ENCODE results near the gene APCDD1L. TPM values are rescaled to one million over a fixed set of nuclear protein-coding genes. Genes with fewer than 3 reads are reported as not detected.

Gene APCDD1L
- polyA plus RNA-seq, 1 of the 3 experiments (the other 2 are of a cell fraction): 0.99 TPM

- DNase-seq: peak; percentile 48
- H2AFZ ChIP-seq (ENCODE audit: low read depth): no peak overlapping the region
- H3K9me2 ChIP-seq: no peaks in the 10 kb centered on the region
- no peaks in the 10 kb centered on the region for H3K27me3 ChIP-seq (ENCODE audit: insufficient read depth)
- no peaks in the 10 kb centered on the region for H3F3A ChIP-seq (replicated peaks; ENCODE audit: insufficient read depth)
- H3K79me2 ChIP-seq (ENCODE audit: insufficient read depth): no peaks in the 10 kb centered on the region
- H4K20me1 ChIP-seq (ENCODE audit: insufficient read depth): no peaks in the 10 kb centered on the region
- H3K9ac ChIP-seq: no peak overlapping the region
- H3K27ac ChIP-seq (ENCODE audit: low read depth in 2 of 2, low read length in 1 of 2): no peak overlapping the region
- 82% methylated on average over 13 of the region's 17 CpGs for WGBS (ENCODE audit: low lambda C conversion rate)
- peaks cover 0 to 26% of the 10 kb centered on the region in 2 experiments; a peak in 2 of 4 replicates for H3K4me1 ChIP-seq (ENCODE audit: control insufficient read depth in 1 of 2, insufficient read depth in 2 of 2, low read depth in 1 of 2, low read length in 1 of 2)
- H3K36me3 ChIP-seq (replicated peaks in 1 of 2; ENCODE audit: control insufficient read depth in 1 of 2, insufficient read depth in 2 of 2, low read length in 1 of 2): no peaks in the 10 kb centered on the region
- no peak overlapping the region for H3K4me2 ChIP-seq
- ChIA-PET CTCF (no interaction called here), POLR2A (no interaction called here)
- H3K4me3 ChIP-seq (ENCODE audit: low read depth in 2 of 2, low read length in 1 of 2): no peak overlapping the region
- TF ChIP-seq, protein P1, sequence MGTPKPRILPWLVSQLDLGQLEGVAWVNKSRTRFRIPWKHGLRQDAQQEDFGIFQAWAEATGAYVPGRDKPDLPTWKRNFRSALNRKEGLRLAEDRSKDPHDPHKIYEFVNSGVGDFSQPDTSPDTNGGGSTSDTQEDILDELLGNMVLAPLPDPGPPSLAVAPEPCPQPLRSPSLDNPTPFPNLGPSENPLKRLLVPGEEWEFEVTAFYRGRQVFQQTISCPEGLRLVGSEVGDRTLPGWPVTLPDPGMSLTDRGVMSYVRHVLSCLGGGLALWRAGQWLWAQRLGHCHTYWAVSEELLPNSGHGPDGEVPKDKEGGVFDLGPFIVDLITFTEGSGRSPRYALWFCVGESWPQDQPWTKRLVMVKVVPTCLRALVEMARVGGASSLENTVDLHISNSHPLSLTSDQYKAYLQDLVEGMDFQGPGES (IDR thresholded peaks at IDR 0.05; ENCODE audit: low read depth, low read length): no peak
- TF ChIP-seq REST (IDR thresholded peaks at IDR 0.05; ENCODE audit: low read depth, low read length): no peak
- no peak for TF ChIP-seq SIN3A (IDR thresholded peaks at IDR 0.05; ENCODE audit: borderline replicate concordance, low read depth, low read length)
- no peak for TF ChIP-seq CTCF (IDR thresholded peaks at IDR 0.05)
- no peak for TF ChIP-seq GABPA (IDR thresholded peaks at IDR 0.05; ENCODE audit: low read depth)
- H3K9me3 ChIP-seq: no peaks in the 10 kb centered on the region
Measured at GRCh38 chr20:58512808-58513552, 2.2 kb downstream of the APCDD1L start.

GRCh38 chr20:58511861-58512260 lies 3.3 kb downstream of the APCDD1L start:
- Histone ChIP-seq H4K20me1 (ENCODE audit: insufficient read depth) (no peaks in the 10 kb centered on the region), H3K27me3 (ENCODE audit: insufficient read depth) (no peaks in the 10 kb centered on the region), H3K9me3 (no peaks in the 10 kb centered on the region), H3K4me2 (no peak overlapping the region), H3K9me2 (no peaks in the 10 kb centered on the region), H3K79me2 (ENCODE audit: insufficient read depth) (no peaks in the 10 kb centered on the region), H3K27ac (ENCODE audit: low read depth in 2 of 2, low read length in 1 of 2) (no peak overlapping the region), H3K36me3 (replicated peaks in 1 of 2; ENCODE audit: control insufficient read depth in 1 of 2, insufficient read depth in 2 of 2, low read length in 1 of 2) (no peaks in the 10 kb centered on the region), H3K4me3 (ENCODE audit: low read depth in 2 of 2, low read length in 1 of 2) (no peak overlapping the region), H3K4me1 (ENCODE audit: control insufficient read depth in 1 of 2, insufficient read depth in 2 of 2, low read depth in 1 of 2, low read length in 1 of 2) (peaks cover 0 to 26% of the 10 kb centered on the region in 2 experiments; a peak in 2 of 4 replicates), H2AFZ (ENCODE audit: low read depth) (no peak overlapping the region), H3F3A (replicated peaks; ENCODE audit: insufficient read depth) (no peaks in the 10 kb centered on the region), H3K9ac (no peak overlapping the region)
- WGBS (ENCODE audit: low lambda C conversion rate): 71% methylated on average over 9 of the region's 9 CpGs
- DNase-seq: peak; percentile 80
- ChIA-PET CTCF (interaction anchor here (1.2 to 2.0 kb wide), 5 partner anchors 14 to 139 kb away, joined by 3 to 7 read pairs (median 3); partner anchors contain the start of gene STX16), POLR2A (interaction anchor here (0.7 kb wide), 1 partner anchor 87 kb away, joined by 3 read pairs; no protein-coding TSS in a partner anchor)
- peak; percentile 36 for TF ChIP-seq CHD2 (IDR thresholded peaks at IDR 0.05; ENCODE audit: low read length, partially characterized antibody)
- no peak for TF ChIP-seq RXRA (IDR thresholded peaks at IDR 0.05; ENCODE audit: borderline replicate concordance, low read depth)
- peak; percentile 43; the same call in 1 of the 2 replicates for TF ChIP-seq MXI1 (IDR thresholded peaks at IDR 0.05; ENCODE audit: low read depth, low read length)
- no peak for TF ChIP-seq FOSL2 (IDR thresholded peaks at IDR 0.05; ENCODE audit: borderline replicate concordance, low read depth)
- no peak for TF ChIP-seq PBX3 (IDR thresholded peaks at IDR 0.05)
- no peak for TF ChIP-seq SIN3A (IDR thresholded peaks at IDR 0.05; ENCODE audit: borderline replicate concordance, low read depth, low read length)
- no peak for TF ChIP-seq MAX (IDR thresholded peaks at IDR 0.05; ENCODE audit: low read depth)
- peak in 1 of 2 experiments; percentile 46; a peak in 1 of 4 replicates for TF ChIP-seq EP300 (IDR thresholded peaks at IDR 0.05; ENCODE audit: borderline replicate concordance in 1 of 2, low read depth in 1 of 2, low read length in 1 of 2)
- TF ChIP-seq USF1 (IDR thresholded peaks at IDR 0.05; ENCODE audit: borderline replicate concordance, low read depth): no peak
- TF ChIP-seq RAD21 (IDR thresholded peaks at IDR 0.05; ENCODE audit: low read length): peak; percentile 10; the same call in 1 of the 2 replicates
- no peak for TF ChIP-seq GABPA (IDR thresholded peaks at IDR 0.05; ENCODE audit: low read depth)
- TF ChIP-seq POLR2AphosphoS5 (IDR thresholded peaks at IDR 0.05; ENCODE audit: low read depth, low read length): no peak
- no peak for TF ChIP-seq MEF2A (IDR thresholded peaks at IDR 0.05; ENCODE audit: borderline replicate concordance, low read depth)
